Measurements from ENCODE around the gene PTPRCAP. TPM values are rescaled to one million over a fixed set of nuclear protein-coding genes. Genes with fewer than 3 reads are reported as not detected.

The PTPRCAP gene
- total RNA-seq, 1 experiment from 2014 or later = 1.7 TPM

DNA sequence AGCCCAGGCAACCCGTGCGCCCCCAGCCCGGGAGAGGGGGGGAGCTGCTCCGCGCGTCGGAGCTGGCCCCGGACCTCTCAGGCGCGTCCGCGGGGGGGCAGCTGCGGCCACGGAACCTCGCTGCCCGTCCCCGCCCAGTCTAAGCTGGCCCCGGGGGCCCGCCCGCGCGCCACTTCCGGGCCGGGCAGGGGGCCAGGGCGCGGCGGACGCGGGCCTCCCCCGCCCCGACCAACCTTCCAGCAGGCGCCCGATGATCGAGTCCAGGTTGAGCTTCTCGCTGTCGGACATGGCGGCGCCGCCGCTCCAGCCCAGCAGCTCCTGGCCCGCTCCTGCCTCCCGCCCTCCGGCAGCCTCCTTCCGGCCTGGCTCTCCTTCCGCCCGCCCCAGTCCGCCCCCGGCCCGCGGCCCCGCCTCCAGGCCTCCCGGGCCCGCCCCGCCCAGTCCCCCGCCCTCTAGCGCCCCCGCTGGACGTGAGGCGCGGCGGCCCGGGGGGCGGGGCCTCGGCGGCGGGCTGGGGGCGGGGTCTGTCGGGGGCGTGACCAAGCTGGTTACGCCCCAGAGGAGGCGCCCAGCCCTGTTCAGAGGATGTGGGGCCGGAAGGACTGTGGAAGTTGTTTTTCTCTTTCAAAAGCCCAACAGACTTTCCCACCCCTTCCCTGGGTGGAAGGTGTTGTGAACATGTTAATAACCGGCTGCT is 35.8 kb downstream of the PTPRCAP start, which contains the start of gene PPP1CA:
TSS of gene PPP1CA (minus strand) at position 364 of the 697 bp plus-strand sequence. CDS start at position 288, 76 bp downstream.
- H2AFZ ChIP-seq (ENCODE audit: low read length) = peak within 1 kb of the TSS; percentile 97

More for the DNA sequence above, 35.8 kb downstream of the PTPRCAP start, which contains the start of gene PPP1CA:
- Mint-ChIP-seq H3K27me3 (ENCODE audit: low read depth) (peaks cover 5% of the 10 kb centered on the region), H3K9me3 (no peaks in the 10 kb centered on the region), H3K27ac (no peak within 1 kb of the TSS; a peak in 1 of 7 replicates), H3K4me3 (peak within 1 kb of the TSS; percentile 69 to 82), H3K4me1 (peaks cover 13 to 15% of the 10 kb centered on the region in 2 experiments), H3K36me3 (ENCODE audit: insufficient read depth in 1 of 3, low read depth in 3 of 3) (peaks cover 12 to 35% (median 34%) of the 10 kb centered on the region in 3 experiments)
- Histone ChIP-seq H2BK120ac (ENCODE audit: low read depth, low read length, poor library complexity, severe bottlenecking) (no peak within 1 kb of the TSS), H3K56ac (ENCODE audit: insufficient read length, low read depth, low read length) (no peak within 1 kb of the TSS), H3K79me2 (ENCODE audit: insufficient read depth, low read length) (peaks cover 4% of the 10 kb centered on the region; the same call in 1 of the 2 replicates), H2BK12ac (ENCODE audit: insufficient read length, low read depth, low read length) (no peak within 1 kb of the TSS), H3K27ac (ENCODE audit: insufficient read length, low read depth, low read length) (peak within 1 kb of the TSS; percentile 84), H3K9me3 (ENCODE audit: control insufficient read depth, low read depth, low read length) (no peaks in the 10 kb centered on the region), H3K27me3 (ENCODE audit: insufficient read depth, low read length) (no peaks in the 10 kb centered on the region), H3T11ph (ENCODE audit: low read length) (no peak within 1 kb of the TSS), H3K18ac (ENCODE audit: insufficient read length, low read depth, low read length) (peak within 1 kb of the TSS; percentile 32), H3K79me1 (ENCODE audit: insufficient read depth, low read depth, low read length, poor library complexity, severe bottlenecking) (peaks cover 3% of the 10 kb centered on the region), H3K4me1 (ENCODE audit: insufficient read depth, low read length) (peaks cover 2% of the 10 kb centered on the region; the same call in 1 of the 2 replicates), H3K23ac (ENCODE audit: insufficient read length, low read depth, low read length) (no peak within 1 kb of the TSS), H4K8ac (replicated peaks; ENCODE audit: insufficient read length, low read depth, low read length) (no peak within 1 kb of the TSS), H3K4ac (ENCODE audit: low read depth, low read length) (no peak within 1 kb of the TSS), H3K23me2 (ENCODE audit: insufficient read length, low read depth, low read length, poor library complexity, severe bottlenecking) (peaks cover 5% of the 10 kb centered on the region), H4K5ac (ENCODE audit: insufficient read length, low read depth, low read length) (no peak within 1 kb of the TSS), H2BK15ac (ENCODE audit: low read depth, low read length) (no peak within 1 kb of the TSS; the same call in 1 of the 2 replicates), H4K91ac (ENCODE audit: insufficient read length, low read depth, low read length) (no peak within 1 kb of the TSS), H4K20me1 (ENCODE audit: control insufficient read depth, insufficient read depth, insufficient read length) (no peaks in the 10 kb centered on the region), H3K14ac (ENCODE audit: insufficient read depth, low read length) (peak within 1 kb of the TSS; percentile 77; the same call in 1 of the 2 replicates), H2BK5ac (ENCODE audit: insufficient read length, low read length) (no peak within 1 kb of the TSS), H3K9ac (ENCODE audit: extremely low read depth, insufficient read length, low read length) (peak within 1 kb of the TSS; percentile 34), H3K4me2 (ENCODE audit: insufficient read depth, insufficient read length, low read length) (peak within 1 kb of the TSS; percentile 83), H2BK20ac (ENCODE audit: low read depth, low read length, poor library complexity, severe bottlenecking) (no peak within 1 kb of the TSS), H2AK5ac (ENCODE audit: insufficient read length, low read length) (no peak within 1 kb of the TSS)
- no CpG with 5 or more reads among the region's 73 CpGs for WGBS (ENCODE audit: extremely low coverage, insufficient read length, low lambda C conversion rate)
- DNase-seq = peak; percentile 91
- TF ChIP-seq, protein P1, sequence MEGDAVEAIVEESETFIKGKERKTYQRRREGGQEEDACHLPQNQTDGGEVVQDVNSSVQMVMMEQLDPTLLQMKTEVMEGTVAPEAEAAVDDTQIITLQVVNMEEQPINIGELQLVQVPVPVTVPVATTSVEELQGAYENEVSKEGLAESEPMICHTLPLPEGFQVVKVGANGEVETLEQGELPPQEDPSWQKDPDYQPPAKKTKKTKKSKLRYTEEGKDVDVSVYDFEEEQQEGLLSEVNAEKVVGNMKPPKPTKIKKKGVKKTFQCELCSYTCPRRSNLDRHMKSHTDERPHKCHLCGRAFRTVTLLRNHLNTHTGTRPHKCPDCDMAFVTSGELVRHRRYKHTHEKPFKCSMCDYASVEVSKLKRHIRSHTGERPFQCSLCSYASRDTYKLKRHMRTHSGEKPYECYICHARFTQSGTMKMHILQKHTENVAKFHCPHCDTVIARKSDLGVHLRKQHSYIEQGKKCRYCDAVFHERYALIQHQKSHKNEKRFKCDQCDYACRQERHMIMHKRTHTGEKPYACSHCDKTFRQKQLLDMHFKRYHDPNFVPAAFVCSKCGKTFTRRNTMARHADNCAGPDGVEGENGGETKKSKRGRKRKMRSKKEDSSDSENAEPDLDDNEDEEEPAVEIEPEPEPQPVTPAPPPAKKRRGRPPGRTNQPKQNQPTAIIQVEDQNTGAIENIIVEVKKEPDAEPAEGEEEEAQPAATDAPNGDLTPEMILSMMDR (conservative IDR thresholded peaks at IDR 0.05) = peak; percentile 62; the same call in 2 of the 3 replicates
